MM.1S (cell line): ENCODE data around the gene TUBGCP3.

Experiments
- CTCF ChIP-seq: fragments of 300-600 bp; sonication (generic); IDR thresholded peaks from 2 replicates; pipeline ENCODE4 v1.5.1; 2016; ENCODE audit warnings: antibody characterized with exemption, low read length, mixed read lengths
- EZH2 ChIP-seq: fragments of 300-600 bp; sonication (generic); optimal IDR thresholded peaks from 2 replicates; pipeline ENCODE3; 2017; ENCODE audit warnings: low read depth, mild to moderate bottlenecking, antibody characterized with exemption, low read length, mixed read lengths
- EZH2phosphoT487 ChIP-seq: fragments of 300-600 bp; sonication (generic); IDR thresholded peaks from 2 replicates; pipeline ENCODE4 v1.6.1; 2018; ENCODE audit warnings: antibody characterized with exemption, low read length

- TF ChIP-seq CTCF (no peak), EZH2 (no peak), EZH2phosphoT487 (no peak)
These were observed 92.5 kb downstream of the TUBGCP3 start for GRCh38 chr13:112495465-112495864.
